GM18868 (cell line): Measurements from ENCODE around the gene DEFB126.
"Not testable (repeated sequence)": the region's sequence is repeated elsewhere in the genome, so short reads cannot be mapped to it uniquely, and the experiment has no call there.

ENCODE experiments used
- ATAC-seq: cut with Tn5 transposase; IDR thresholded peaks from one replicate; pipeline ENCODE4 v1.9.1; 2021; ENCODE audit warnings: mild to moderate bottlenecking, moderate library complexity; ENCODE audit not compliant: unreplicated experiment

DEFB126 gene

GRCh38 chr20:142290-142689, at the start of gene DEFB126:
DEFB126 (plus strand) TSS chr20:142590; CDS start chr20:142629, 39 bp downstream.
- ATAC-seq: no peak

GRCh38 chr20:93641-94040, 48.7 kb upstream of the DEFB126 start:
- ATAC-seq: no peak

GRCh38 chr20:95215-95614, 47.2 kb upstream of the DEFB126 start:
- no peak for ATAC-seq

- ATAC-seq: not testable (repeated sequence)
Observed at GRCh38 chr20:97691-98090, 44.7 kb upstream of the DEFB126 start.

GRCh38 chr20:101975-102374, 40.4 kb upstream of the DEFB126 start:
- no peak for ATAC-seq

DNA sequence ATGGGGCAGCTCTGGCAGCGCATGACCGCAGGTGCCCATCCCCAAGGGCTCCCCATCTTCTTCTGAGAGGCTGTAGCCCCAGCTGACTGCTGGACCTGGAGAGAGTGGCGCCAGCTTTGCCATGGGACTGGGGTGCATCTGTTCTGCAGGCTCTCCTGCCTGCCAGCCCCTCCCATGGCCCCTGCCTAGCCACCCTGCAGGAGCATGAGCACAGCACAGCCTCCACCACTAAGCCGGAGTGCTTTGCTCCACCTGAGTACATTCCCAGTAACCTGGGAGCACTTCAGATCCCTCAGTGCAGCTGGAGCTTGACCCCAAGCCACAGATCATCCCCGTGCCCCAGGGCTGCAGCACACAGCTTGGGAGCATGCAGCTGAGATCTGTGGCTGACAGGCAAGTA, 38.9 kb upstream of the DEFB126 start:
- ATAC-seq: no peak

DNA sequence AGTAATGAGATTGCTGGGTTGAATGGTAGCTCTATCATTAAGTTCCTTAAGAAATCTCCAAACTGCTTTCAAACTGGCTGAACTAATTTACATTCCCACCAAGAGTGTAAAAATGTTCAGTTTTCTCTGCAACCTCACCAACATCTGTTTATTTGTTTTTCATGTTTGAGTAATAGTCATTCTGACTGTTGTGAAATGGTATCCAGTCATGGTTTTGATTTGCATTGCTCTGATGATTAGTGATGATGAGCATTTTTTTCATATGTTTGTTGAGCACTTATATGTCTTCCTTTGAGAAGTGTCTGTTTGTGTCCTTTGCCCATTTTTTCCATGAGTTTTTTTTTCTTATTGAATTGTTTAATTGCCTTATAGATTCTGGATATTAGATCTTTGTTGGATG, 30.0 kb upstream of the DEFB126 start:
- ATAC-seq: no peak

- ATAC-seq: no peak
Observed at GRCh38 chr20:117518-117917, 24.9 kb upstream of the DEFB126 start.

GRCh38 chr20:129786-130323, 12.5 kb upstream of the DEFB126 start:
- ATAC-seq: not testable (repeated sequence)

DNA sequence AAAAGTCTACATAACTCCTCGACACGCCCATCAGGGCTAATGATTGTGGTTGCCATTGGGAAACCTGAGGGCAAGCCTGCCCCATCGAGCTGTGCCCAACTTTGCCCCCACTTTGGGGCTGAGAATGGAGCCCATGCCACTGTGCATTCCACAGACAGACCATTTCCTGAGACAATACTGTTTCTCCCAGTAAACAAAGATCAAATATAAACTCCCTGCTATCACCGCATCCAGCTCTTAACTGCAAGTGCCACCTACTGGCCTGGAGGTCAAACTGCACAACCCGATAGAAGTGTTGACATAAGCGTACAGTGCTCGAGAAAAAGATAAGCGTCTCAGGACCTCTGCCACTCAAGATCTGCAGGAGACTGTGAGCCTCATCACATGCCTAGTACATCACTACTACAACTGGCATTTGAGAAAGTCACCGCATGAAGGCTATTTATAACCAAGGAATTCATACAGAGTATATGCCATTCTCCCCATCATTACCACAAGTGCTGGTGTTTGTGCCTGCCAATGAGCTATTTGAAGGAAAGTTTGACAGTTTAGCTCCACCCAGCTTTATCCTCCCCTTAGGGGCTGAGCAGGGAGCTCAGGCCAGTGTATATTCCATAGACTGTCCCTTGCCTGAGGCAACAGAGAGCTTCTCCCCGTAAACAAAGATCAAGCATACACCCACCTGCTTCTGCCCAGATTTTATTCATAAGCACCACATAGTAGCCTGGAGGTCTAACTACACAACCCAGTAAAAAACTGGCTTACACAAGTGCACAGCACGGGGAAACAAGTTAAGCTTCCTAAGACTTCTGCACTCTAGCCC, 4.5 kb upstream of the DEFB126 start:
- ATAC-seq: no peak

GRCh38 chr20:145877-146276, 3.5 kb downstream of the DEFB126 start:
- no peak for ATAC-seq

DNA sequence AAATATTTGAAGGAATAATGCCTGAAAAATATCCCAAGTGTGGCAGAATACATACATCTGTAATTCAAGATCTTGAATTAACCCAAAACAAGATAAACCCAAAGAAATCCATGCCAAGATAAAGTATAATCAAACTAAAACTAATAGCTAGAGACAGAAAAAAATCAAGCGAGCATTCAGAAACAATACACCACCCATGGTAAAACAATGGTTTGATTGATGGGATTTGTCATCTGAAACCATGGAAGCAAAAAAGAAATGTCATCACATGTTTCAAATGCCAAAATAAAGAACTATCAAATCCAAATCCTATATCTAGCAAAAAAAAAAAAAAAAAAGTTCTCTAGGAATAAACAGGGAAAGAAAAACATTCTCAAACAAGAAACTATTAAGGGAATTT, 9.7 kb downstream of the DEFB126 start:
- ATAC-seq: no peak

GRCh38 chr20:157154-157553, 14.8 kb downstream of the DEFB126 start, which contains the start of gene DEFB127:
DEFB127 (plus strand) TSS chr20:157454; CDS start chr20:157545, 91 bp downstream.
- no peak for ATAC-seq

- ATAC-seq: no peak
Observed at GRCh38 chr20:164618-165017, 22.2 kb downstream of the DEFB126 start.

DNA sequence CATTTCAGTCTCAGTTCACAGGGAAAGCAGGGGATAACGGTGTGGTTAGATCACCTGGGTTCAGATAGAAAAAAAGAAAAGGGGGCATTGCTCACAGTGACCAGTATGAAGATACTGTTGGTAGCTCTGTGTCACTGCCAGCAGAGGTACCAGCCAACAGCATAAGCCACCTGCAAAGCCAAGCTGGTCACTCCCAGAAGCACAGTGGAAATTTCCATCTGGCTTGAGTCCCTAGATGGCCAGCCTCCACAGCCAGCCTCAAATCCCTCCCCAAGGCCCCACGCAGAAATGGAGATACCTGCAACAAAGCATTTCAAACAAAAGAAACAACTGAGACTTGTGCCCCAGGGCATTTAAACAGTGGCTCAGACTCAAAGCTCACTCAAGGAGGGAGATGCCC, 26.5 kb downstream of the DEFB126 start:
- ATAC-seq: no peak

DNA sequence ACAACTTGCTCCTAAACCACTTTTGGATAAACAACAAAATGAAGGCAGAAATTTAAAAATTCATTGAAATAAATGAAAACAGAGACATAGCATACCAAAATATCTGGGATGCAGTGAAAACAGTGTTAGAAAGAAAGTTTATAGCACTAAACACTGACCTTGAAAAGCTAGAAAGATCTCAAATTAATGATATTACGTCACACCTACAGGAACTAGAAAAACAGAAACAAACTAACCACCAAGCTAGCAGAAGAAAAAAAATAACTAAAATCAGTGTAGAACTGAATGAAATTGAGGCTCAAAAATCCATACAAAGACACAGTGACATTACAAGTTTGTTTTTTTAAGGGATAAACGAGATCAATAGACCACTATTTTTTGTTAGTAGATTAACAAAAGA, 41.9 kb downstream of the DEFB126 start:
- ATAC-seq: no peak

DNA sequence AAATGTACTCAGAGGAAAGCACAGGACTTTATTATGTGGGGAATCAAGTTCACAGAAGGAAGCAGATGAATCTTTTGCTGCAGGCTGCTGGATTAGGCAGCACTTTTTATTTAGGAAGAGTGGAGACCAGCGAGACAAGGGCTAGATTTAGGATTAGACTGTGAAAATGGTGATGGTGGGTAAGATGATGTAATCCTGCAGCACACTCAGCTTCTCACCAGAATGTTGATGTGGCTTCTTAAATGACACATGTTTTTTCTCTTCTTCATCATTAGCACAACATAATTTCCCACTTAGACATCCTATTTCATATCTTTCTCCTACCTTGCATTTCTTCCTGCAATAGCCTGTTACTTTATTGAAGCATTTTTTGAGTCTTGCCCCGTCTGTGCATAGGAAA, 45.3 kb downstream of the DEFB126 start:
- ATAC-seq: no peak

DNA sequence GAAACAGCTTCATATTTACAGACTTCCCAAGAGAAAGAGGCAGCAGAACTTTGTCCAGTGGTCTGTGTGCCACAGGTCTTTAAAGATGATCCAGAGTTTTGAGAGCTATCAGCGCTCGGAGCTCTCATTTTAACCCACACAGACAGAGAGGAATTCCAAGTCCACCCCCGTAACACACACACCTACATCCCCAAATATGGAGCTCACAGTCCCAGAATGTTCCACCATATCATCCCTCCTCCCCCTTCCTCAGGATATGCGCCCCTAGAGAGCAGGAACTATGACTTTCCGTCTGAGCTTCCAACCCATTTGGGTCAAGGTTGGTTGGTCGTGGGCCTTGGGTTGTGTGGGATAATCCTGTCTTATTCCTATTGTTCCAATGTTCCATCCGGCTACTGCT, 47.2 kb downstream of the DEFB126 start, which contains the start of gene DEFB128:
DEFB128 (minus strand) TSS at position 101 of the 400 bp plus-strand sequence; CDS start at position 13, 88 bp downstream.
- no peak for ATAC-seq
